ENCODE data around the gene LMBRD2. TPM values are rescaled to one million over a fixed set of nuclear protein-coding genes. Genes with fewer than 3 reads are reported as not detected.

The LMBRD2 gene
- total RNA-seq = 16.6 and 22.6 TPM in 2 replicates

DNA sequence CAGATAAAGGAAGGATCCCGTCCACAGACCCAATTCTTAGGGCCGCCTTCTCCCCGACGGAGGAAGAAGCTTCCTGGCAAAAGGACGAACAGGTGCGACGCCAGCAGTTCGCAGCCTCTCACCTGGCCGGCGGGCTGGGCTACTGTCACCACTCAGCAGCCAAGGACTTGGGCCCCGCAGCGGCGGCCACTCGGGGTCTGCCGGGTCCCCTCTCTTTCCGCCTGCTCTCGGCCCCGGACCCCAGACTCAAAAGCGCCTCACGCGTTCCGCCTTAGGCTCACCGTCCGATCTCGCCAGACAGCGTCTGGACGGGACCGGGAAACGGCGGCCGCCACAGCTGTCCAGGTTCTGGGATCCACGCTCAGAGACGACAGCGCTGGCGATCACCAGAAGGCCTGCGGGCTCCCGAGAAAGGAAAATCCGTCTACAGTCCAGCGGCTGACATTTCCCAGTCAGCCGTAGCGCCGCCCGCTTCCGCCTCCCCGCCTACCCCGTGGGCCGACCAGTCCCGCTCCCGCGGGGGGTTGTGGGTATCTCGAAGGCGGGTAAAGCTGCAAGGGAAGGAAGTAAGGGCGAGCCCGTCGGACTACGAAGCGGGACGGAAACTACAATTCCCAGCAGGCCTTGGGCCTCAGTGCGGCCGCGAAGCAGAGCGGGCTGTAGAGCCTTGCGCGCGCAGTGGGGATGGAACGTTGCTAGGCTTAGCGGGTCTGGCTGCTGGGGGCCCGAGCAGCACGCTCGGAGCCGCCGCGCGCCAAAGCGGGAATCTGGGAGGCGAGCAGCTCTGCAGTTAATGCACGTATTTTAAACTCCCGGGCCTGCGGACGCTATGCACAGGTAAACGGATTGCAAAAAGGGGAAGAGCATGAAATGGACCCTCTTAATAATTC is at the start of gene LMBRD2, which contains the start of gene SKP2:
LMBRD2 (minus strand) TSS at position 454 of the 890 bp plus-strand sequence. CDS start 8,538 bp downstream, outside the sequence.
SKP2 (plus strand) TSS at position 678 of the 890 bp plus-strand sequence; CDS start at position 830, 152 bp downstream.

DNA sequence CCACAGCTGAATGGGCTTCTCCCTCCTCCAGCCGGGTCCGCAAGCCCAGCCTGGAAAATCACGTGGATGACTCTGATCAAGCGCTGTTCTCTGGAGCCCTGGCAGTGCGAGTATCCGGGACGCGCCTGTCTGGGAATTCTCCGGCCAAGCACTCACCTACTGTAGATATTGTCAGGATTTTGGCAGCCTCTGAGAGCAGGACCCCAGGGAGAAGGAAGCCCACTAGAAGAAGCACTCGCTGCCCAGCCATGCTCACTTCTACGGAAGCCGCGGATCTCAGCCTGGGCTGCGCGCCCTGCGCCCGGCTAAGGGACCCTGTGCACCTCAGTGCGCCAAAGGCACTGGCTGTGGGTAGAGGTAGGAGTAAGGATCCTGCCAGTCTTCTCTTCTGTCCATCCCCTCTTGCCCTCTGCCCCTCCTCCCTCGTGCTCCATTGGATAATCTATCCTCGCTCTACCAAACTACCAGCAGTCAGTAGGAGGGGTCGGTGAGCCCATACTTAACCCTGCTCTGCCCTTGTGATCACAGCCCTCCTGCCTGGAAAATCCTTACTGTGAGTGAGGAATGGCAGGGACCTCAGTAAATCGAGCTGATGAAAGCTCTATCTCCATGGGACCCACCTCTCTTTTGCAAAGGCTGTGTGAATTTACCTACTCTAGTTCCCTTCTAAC is 85.0 kb downstream of the LMBRD2 start, which contains the start of gene UGT3A2:
UGT3A2 (minus strand) TSS at position 343 of the 671 bp plus-strand sequence; CDS start at position 250, 93 bp downstream.

Other genes with a start within 250 kb of the LMBRD2 start
- 0.14 TPM in 1 of 2 replicates, not detected in the other for gene CAPSL, start 213.3 kb downstream of the LMBRD2 start, total RNA-seq
- not detected in 2 replicates for gene UGT3A1, start 160.5 kb downstream of the LMBRD2 start, total RNA-seq
- gene UGT3A2, start 85.0 kb downstream of the LMBRD2 start, total RNA-seq = not detected in 2 replicates
- 26.2 and 26.7 TPM in 2 replicates for gene SKP2, start 224 bp upstream of the LMBRD2 start, total RNA-seq
- gene NADK2, start 90.0 kb upstream of the LMBRD2 start, total RNA-seq = 23.6 and 31.3 TPM in 2 replicates
- 0.09 TPM in 1 of 2 replicates, not detected in the other for gene RANBP3L, start 150.0 kb upstream of the LMBRD2 start, total RNA-seq